CD14-positive monocyte (primary cell): ENCODE data around the gene RCN1. TPM values are rescaled to one million over a fixed set of nuclear protein-coding genes. Genes with fewer than 3 reads are reported as not detected.

Experiments
- DNase-seq, 3 donors: peaks; one replicate each; pipeline ENCODE4 v3.0.0-alpha.2; 2011 to 2022
- H2AFZ ChIP-seq: 2 replicates; pipeline ENCODE4 v1.6.0; 2012; ENCODE audit warnings: mild to moderate bottlenecking, low read depth, low read length, inconsistent platforms; ENCODE audit not compliant: insufficient read depth, poor library complexity, severe bottlenecking
- H3K27ac ChIP-seq, 2 donors: 1 replicate in 1 of 2; 2 replicates in 1 of 2; pipeline ENCODE4 v1.5.1; 2012 to 2013; ENCODE audit warnings: low read length in 2 of 2, control low read depth in 1 of 2, inconsistent platforms in 1 of 2, low read depth in 1 of 2, mild to moderate bottlenecking in 1 of 2
- H3K27me3 ChIP-seq, 2 donors: one replicate each; pipeline versions ENCODE4 v1.6.0 to v1.6.1; 2011 to 2013; ENCODE audit warnings: low read length in 2 of 2; ENCODE audit not compliant: control insufficient read depth in 2 of 2, insufficient read depth in 2 of 2
- H3K36me3 ChIP-seq, 2 donors: replicated peaks in 1 of 2; 1 replicate in 1 of 2; 2 replicates in 1 of 2; pipeline versions ENCODE4 v1.5.1 to v1.6.1; 2012 to 2013; ENCODE audit warnings: low read length in 2 of 2, control low read depth in 1 of 2, inconsistent platforms in 1 of 2, mild to moderate bottlenecking in 1 of 2; ENCODE audit not compliant: insufficient read depth in 2 of 2, control insufficient read depth in 1 of 2
- H3K4me1 ChIP-seq, 2 donors: 1 replicate in 1 of 2; 2 replicates in 1 of 2; pipeline versions ENCODE4 v1.5.1 to v1.6.1; 2012 to 2013; ENCODE audit warnings: low read length in 2 of 2, control low read depth in 1 of 2, inconsistent platforms in 1 of 2, mild to moderate bottlenecking in 1 of 2, moderate library complexity in 1 of 2; ENCODE audit not compliant: insufficient read depth in 2 of 2, control insufficient read depth in 1 of 2
- H3K4me2 ChIP-seq: replicated peaks from 2 replicates; pipeline ENCODE3; 2012; ENCODE audit warnings: low read length, moderate library complexity, mild to moderate bottlenecking; ENCODE audit not compliant: poor library complexity, severe bottlenecking; ENCODE audit errors: extremely low read depth
- H3K4me3 ChIP-seq, 3 experiments: fragments of 200-600 bp in 1 of 3; sonication (generic) in 1 of 3; replicated peaks in 1 of 3; 1 replicate in 2 of 3; 2 replicates in 1 of 3; pipeline ENCODE4 v1.5.1; 2011 to 2013; ENCODE audit warnings: low read length in 3 of 3, mild to moderate bottlenecking in 3 of 3, control low read depth in 2 of 3, low read depth in 2 of 3, inconsistent platforms in 1 of 3, moderate library complexity in 1 of 3
- H3K79me2 ChIP-seq: 2 replicates; pipeline ENCODE4 v1.6.0; 2012; ENCODE audit warnings: mild to moderate bottlenecking, control low read depth, inconsistent platforms, low read length, moderate library complexity; ENCODE audit not compliant: insufficient read depth
- H3K9ac ChIP-seq: 2 replicates; pipeline ENCODE4 v1.6.0; 2017; ENCODE audit warnings: low read length, mild to moderate bottlenecking; ENCODE audit not compliant: insufficient read depth, poor library complexity, severe bottlenecking
- H3K9me3 ChIP-seq, 2 donors: replicated peaks in 1 of 2; 1 replicate in 1 of 2; 2 replicates in 1 of 2; pipeline versions ENCODE4 v1.5.1 to v1.6.1; 2012 to 2013; ENCODE audit warnings: low read length in 2 of 2, control low read depth in 1 of 2; ENCODE audit not compliant: control insufficient read depth in 1 of 2, insufficient read depth in 1 of 2
- H4K20me1 ChIP-seq: 2 replicates; pipeline ENCODE4 v1.6.0; 2012; ENCODE audit warnings: mild to moderate bottlenecking, low read length, control low read depth, moderate library complexity; ENCODE audit not compliant: insufficient read depth
- H3K27ac Mint-ChIP-seq, 7 donors: one replicate each; pipeline ENCODE4 v1.8.0; 2020; ENCODE audit warnings: mild to moderate bottlenecking in 7 of 7, mixed read lengths in 7 of 7, moderate library complexity in 6 of 7, inconsistent platforms in 2 of 7
- H3K27me3 Mint-ChIP-seq, 3 donors: one replicate each; pipeline ENCODE4 v1.8.0; 2021 to 2022; ENCODE audit warnings: low read depth in 3 of 3, mild to moderate bottlenecking in 3 of 3, mixed read lengths in 3 of 3, moderate library complexity in 3 of 3, inconsistent platforms in 1 of 3
- H3K36me3 Mint-ChIP-seq, 2 donors: one replicate each; pipeline ENCODE4 v1.8.0; 2020; ENCODE audit warnings: mixed read lengths in 2 of 2, inconsistent platforms in 1 of 2, mild to moderate bottlenecking in 1 of 2
- H3K4me1 Mint-ChIP-seq: one replicate; pipeline ENCODE4 v1.8.0; 2020; ENCODE audit warnings: mild to moderate bottlenecking, mixed read lengths
- H3K4me3 Mint-ChIP-seq, 2 donors: one replicate each; pipeline ENCODE4 v1.8.0; 2020; ENCODE audit warnings: mild to moderate bottlenecking in 2 of 2, mixed read lengths in 2 of 2, moderate library complexity in 1 of 2
- H3K9me3 Mint-ChIP-seq, 7 donors: one replicate each; pipeline ENCODE4 v1.8.0; 2020 to 2022; ENCODE audit warnings: mixed read lengths in 7 of 7, mild to moderate bottlenecking in 6 of 7, moderate library complexity in 6 of 7, inconsistent platforms in 2 of 7
- CTCF ChIP-seq: fragments of 200-600 bp; IDR thresholded peaks from one replicate; pipeline ENCODE4 v1.8.0; 2022; ENCODE audit warnings: antibody characterized with exemption, mild to moderate bottlenecking
- WGBS: methylation state at CpG from one replicate; pipeline ENCODE4 v1.1.5; 2013; ENCODE audit warnings: missing lambda C conversion rate; ENCODE audit not compliant: insufficient coverage; 5-methylcytosine and 5-hydroxymethylcytosine counted together
- intact Hi-C, 2 donors: fragments of 100-400 bp; cut with micrococcal nuclease; formaldehyde crosslinking; loops; one replicate each; pipeline versions ENCODE4 v1.15.0 to v1.15.1; 2023
- polyA plus RNA-seq, 3 donors: library from polyadenylated mRNA; depleted of rRNA in 1 of 3; unstranded in 2 of 3; stranded (reverse) in 1 of 3; fragments of 300-500 nt in 2 of 3; fragments of >200 nt in 1 of 3; fragmentation: Illumina TruSeq in 2 of 3; gene quantifications; 1 replicate in 2 of 3; 2 replicates in 1 of 3; pipeline ENCODE4 v1.2.3, GENCODE V29; 2012 to 2021

The RCN1 gene
- polyA plus RNA-seq, 3 donors: 7.3 to 22.0 (median 20.5) TPM

- Mint-ChIP-seq H3K4me1 (no peaks in the 10 kb centered on the region), H3K36me3 (no peaks in the 10 kb centered on the region), H3K4me3 (no peak overlapping the region), H3K9me3 (peaks cover 0 to 6% (median 4%) of the 10 kb centered on the region in 7 donors), H3K27me3 (peaks cover 2 to 6% (median 5%) of the 10 kb centered on the region in 3 donors), H3K27ac (no peak overlapping the region)
- DNase-seq: no peak
- Histone ChIP-seq H4K20me1 (no peaks in the 10 kb centered on the region), H2AFZ (no peak overlapping the region), H3K36me3 (no peaks in the 10 kb centered on the region), H3K4me3 (no peak overlapping the region), H3K4me1 (no peaks in the 10 kb centered on the region), H3K9me3 (no peaks in the 10 kb centered on the region), H3K79me2 (no peaks in the 10 kb centered on the region), H3K4me2 (no peak overlapping the region), H3K27ac (no peak overlapping the region), H3K9ac (no peak overlapping the region), H3K27me3 (no peaks in the 10 kb centered on the region)
- WGBS: 86% methylated on average over 4 of the region's 4 CpGs
- intact Hi-C loops: no loop called here
- TF ChIP-seq CTCF: no peak
Measured at GRCh38 chr11:32121012-32121411, 30.1 kb downstream of the RCN1 start.

- Histone ChIP-seq H4K20me1 (no peaks in the 10 kb centered on the region), H3K9me3 (peaks cover 0 to 8% of the 10 kb centered on the region in 2 donors), H3K27me3 (no peaks in the 10 kb centered on the region), H2AFZ (no peak overlapping the region), H3K27ac (no peak overlapping the region), H3K36me3 (no peaks in the 10 kb centered on the region), H3K4me2 (no peak overlapping the region), H3K4me3 (no peak overlapping the region), H3K9ac (no peak overlapping the region), H3K4me1 (no peaks in the 10 kb centered on the region), H3K79me2 (no peaks in the 10 kb centered on the region)
- intact Hi-C loops: no loop called here
- no peak for TF ChIP-seq CTCF
- no peak overlapping the region for H3K4me3 Mint-ChIP-seq
- WGBS: no CpG with 5 or more reads among the region's 2 CpGs
- peaks cover 2 to 9% (median 3%) of the 10 kb centered on the region in 3 donors for H3K27me3 Mint-ChIP-seq
- no peaks in the 10 kb centered on the region for H3K4me1 Mint-ChIP-seq
- H3K9me3 Mint-ChIP-seq: peaks cover 3 to 12% (median 8%) of the 10 kb centered on the region in 7 donors
- no peak for DNase-seq
- H3K27ac Mint-ChIP-seq: no peak overlapping the region
- H3K36me3 Mint-ChIP-seq: no peaks in the 10 kb centered on the region
Measured at GRCh38 chr11:32122200-32122599, 31.3 kb downstream of the RCN1 start.
